ENCODE measurements around the gene SUFU. TPM values are rescaled to one million over a fixed set of nuclear protein-coding genes. Genes with fewer than 3 reads are reported as not detected.

The SUFU gene
- total RNA-seq, 1 donor from 2014 or later, result 19.9 TPM

DNA sequence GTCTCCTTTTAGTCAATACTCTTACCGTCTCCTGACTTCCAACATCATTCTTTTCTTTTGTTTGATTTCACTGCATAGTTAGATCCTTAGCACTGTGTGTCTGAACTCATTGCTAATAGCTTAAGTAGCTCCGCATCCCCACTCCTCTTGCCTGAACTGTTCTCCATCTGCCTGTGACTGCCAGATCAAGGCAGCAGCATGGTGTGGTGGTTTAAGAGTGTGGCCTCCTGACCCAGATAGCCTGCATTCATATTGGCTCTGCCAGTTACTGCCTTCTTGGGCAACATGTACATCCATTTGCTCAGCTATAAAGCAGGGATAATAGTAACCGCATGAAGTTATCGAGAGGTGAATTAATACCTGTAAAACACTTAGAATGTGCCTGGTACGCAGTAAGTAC lies 50.8 kb downstream of the SUFU start:
- TF ChIP-seq, protein P1, sequence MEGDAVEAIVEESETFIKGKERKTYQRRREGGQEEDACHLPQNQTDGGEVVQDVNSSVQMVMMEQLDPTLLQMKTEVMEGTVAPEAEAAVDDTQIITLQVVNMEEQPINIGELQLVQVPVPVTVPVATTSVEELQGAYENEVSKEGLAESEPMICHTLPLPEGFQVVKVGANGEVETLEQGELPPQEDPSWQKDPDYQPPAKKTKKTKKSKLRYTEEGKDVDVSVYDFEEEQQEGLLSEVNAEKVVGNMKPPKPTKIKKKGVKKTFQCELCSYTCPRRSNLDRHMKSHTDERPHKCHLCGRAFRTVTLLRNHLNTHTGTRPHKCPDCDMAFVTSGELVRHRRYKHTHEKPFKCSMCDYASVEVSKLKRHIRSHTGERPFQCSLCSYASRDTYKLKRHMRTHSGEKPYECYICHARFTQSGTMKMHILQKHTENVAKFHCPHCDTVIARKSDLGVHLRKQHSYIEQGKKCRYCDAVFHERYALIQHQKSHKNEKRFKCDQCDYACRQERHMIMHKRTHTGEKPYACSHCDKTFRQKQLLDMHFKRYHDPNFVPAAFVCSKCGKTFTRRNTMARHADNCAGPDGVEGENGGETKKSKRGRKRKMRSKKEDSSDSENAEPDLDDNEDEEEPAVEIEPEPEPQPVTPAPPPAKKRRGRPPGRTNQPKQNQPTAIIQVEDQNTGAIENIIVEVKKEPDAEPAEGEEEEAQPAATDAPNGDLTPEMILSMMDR (IDR thresholded peaks at IDR 0.05; ENCODE audit: partially characterized antibody, unreplicated experiment), result no peak
- Mint-ChIP-seq H3K27ac (ENCODE audit: unreplicated experiment) (no peak overlapping the region), H3K36me3 (ENCODE audit: unreplicated experiment) (no peaks in the 10 kb centered on the region), H3K27me3 (ENCODE audit: unreplicated experiment) (peaks cover 2% of the 10 kb centered on the region), H3K4me3 (ENCODE audit: unreplicated experiment) (no peak overlapping the region), H3K4me1 (ENCODE audit: low read depth, unreplicated experiment) (peaks cover 8% of the 10 kb centered on the region), H3K9me3 (ENCODE audit: unreplicated experiment) (no peaks in the 10 kb centered on the region)
- DNase-seq, result no peak

GRCh38 chr10:102555781-102556328 lies 52.1 kb downstream of the SUFU start:
- Mint-ChIP-seq H3K27me3 (ENCODE audit: unreplicated experiment) (no peaks in the 10 kb centered on the region), H3K36me3 (ENCODE audit: unreplicated experiment) (no peaks in the 10 kb centered on the region), H3K27ac (ENCODE audit: unreplicated experiment) (no peak overlapping the region), H3K9me3 (ENCODE audit: unreplicated experiment) (no peaks in the 10 kb centered on the region), H3K4me1 (ENCODE audit: low read depth, unreplicated experiment) (peaks cover 8% of the 10 kb centered on the region), H3K4me3 (ENCODE audit: unreplicated experiment) (no peak overlapping the region)
- DNase-seq, result no peak
- TF ChIP-seq, protein P1 (IDR thresholded peaks at IDR 0.05; ENCODE audit: partially characterized antibody, unreplicated experiment), result no peak

DNA sequence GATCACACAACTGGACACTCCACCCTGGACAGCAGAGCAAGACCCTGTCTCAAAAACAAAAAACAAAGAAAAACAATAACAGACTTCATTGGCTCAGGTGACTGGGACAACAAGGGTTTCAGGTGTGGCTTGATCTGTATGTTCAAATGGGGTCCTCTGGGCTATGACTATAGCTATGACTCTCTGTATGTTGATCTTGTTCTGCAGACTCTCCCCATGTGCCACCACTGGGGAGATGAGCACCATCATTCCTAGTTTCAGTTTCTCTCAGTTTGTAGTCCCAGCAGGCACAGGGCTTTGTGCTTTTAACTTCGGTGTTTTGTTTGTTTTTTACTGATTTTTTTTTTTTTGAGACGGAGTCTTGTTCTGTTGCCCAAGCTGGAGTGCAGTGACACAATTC lies 53.8 kb downstream of the SUFU start:
- H3K36me3 Mint-ChIP-seq (ENCODE audit: unreplicated experiment), result no peaks in the 10 kb centered on the region
- no peaks in the 10 kb centered on the region for H3K9me3 Mint-ChIP-seq (ENCODE audit: unreplicated experiment)
- H3K27me3 Mint-ChIP-seq (ENCODE audit: unreplicated experiment), result no peaks in the 10 kb centered on the region
- no peak overlapping the region for H3K27ac Mint-ChIP-seq (ENCODE audit: unreplicated experiment)
- peaks cover 8% of the 10 kb centered on the region for H3K4me1 Mint-ChIP-seq (ENCODE audit: low read depth, unreplicated experiment)
- no peak for DNase-seq
- TF ChIP-seq, protein P1 (IDR thresholded peaks at IDR 0.05; ENCODE audit: partially characterized antibody, unreplicated experiment), result no peak
- H3K4me3 Mint-ChIP-seq (ENCODE audit: unreplicated experiment), result no peak overlapping the region

DNA sequence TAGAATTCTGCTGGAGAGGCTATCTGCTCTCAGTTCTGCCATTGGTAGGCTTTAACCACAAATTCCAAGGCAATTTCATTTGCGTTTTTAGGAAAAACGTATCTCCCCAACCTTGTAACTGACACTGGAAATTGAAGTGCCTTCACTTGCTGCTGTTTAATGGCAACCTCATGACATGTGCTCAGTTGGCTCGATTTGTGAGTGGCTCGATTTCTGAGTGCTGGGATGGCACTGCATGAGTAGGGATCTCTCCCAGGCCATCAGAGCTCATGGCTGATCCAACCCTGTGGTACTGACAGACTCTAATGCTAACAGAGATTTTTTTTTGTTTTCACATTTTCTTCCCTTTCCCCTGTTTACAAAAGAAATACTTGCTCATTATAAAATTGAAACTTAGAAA lies 56.0 kb downstream of the SUFU start:
- Mint-ChIP-seq H3K4me3 (ENCODE audit: unreplicated experiment) (no peak overlapping the region), H3K27ac (ENCODE audit: unreplicated experiment) (no peak overlapping the region), H3K4me1 (ENCODE audit: low read depth, unreplicated experiment) (peaks cover 16% of the 10 kb centered on the region), H3K9me3 (ENCODE audit: unreplicated experiment) (no peaks in the 10 kb centered on the region), H3K36me3 (ENCODE audit: unreplicated experiment) (no peaks in the 10 kb centered on the region), H3K27me3 (ENCODE audit: unreplicated experiment) (peaks cover 2% of the 10 kb centered on the region)
- DNase-seq, result no peak
- TF ChIP-seq, protein P1 (IDR thresholded peaks at IDR 0.05; ENCODE audit: partially characterized antibody, unreplicated experiment), result no peak

DNA sequence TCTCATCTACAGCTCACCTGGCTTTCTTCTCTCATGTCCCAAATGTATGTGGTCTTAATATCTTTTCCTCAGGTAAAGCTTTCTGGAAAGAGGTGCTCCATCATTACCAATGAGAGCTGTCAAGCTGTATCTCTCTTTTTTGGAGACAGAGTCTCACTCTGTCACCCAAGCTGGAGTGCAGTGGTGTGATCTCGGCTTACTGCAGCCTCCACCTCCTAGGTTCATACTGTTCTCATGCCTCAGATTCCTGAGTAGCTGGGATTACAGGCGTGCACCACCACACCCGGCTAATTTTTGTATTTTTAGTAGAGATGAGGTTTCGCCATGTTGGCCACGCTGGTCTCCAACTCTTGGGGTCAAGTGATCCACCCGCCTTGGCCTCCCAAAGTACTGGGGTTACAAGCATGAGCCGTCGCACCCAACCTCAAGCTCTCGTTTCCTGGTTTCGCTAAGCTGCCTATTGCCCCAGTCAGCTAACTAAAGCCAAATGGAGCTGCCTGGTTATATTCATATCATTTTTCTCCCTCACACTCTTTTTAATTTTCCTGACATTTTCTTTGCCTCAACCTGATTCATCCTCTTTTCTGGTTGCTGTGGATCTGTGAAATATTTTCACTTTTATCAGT lies 60.5 kb downstream of the SUFU start:
- Mint-ChIP-seq H3K4me1 (ENCODE audit: low read depth, unreplicated experiment) (peaks cover 12% of the 10 kb centered on the region), H3K9me3 (ENCODE audit: unreplicated experiment) (no peaks in the 10 kb centered on the region), H3K4me3 (ENCODE audit: unreplicated experiment) (no peak overlapping the region), H3K36me3 (ENCODE audit: unreplicated experiment) (no peaks in the 10 kb centered on the region), H3K27ac (ENCODE audit: unreplicated experiment) (no peak overlapping the region), H3K27me3 (ENCODE audit: unreplicated experiment) (peaks cover 2% of the 10 kb centered on the region)
- TF ChIP-seq, protein P1 (IDR thresholded peaks at IDR 0.05; ENCODE audit: partially characterized antibody, unreplicated experiment), result no peak
- DNase-seq, result no peak
